Measurements from ENCODE around the gene DFFB.

The DFFB gene

GRCh38 chr1:3907621-3908165 lies 50.4 kb downstream of the DFFB start:
- no peak for DNase-seq (ENCODE audit: low spot score)
- no peak overlapping the region for H3K27ac ChIP-seq
- H3K4me3 ChIP-seq: no peak overlapping the region
- no peak for TF ChIP-seq CTCF (IDR thresholded peaks at IDR 0.05)

GRCh38 chr1:3908886-3909517 lies 51.7 kb downstream of the DFFB start:
- TF ChIP-seq CTCF (IDR thresholded peaks at IDR 0.05): no peak
- H3K4me3 ChIP-seq: no peak overlapping the region
- no peak for DNase-seq (ENCODE audit: low spot score)

GRCh38 chr1:3909615-3910014 lies 52.3 kb downstream of the DFFB start:
- Histone ChIP-seq H3K4me3 (no peak overlapping the region), H3K27ac (no peak overlapping the region)
- no peak for TF ChIP-seq CTCF (IDR thresholded peaks at IDR 0.05)
- DNase-seq (ENCODE audit: low spot score): no peak

More at GRCh38 chr1:3908886-3909517, 51.7 kb downstream of the DFFB start:
- H3K27ac ChIP-seq: no peak overlapping the region

- Histone ChIP-seq H3K27ac (no peak overlapping the region), H3K4me3 (no peak overlapping the region)
- TF ChIP-seq CTCF (IDR thresholded peaks at IDR 0.05): no peak
- DNase-seq (ENCODE audit: low spot score): no peak
Measured at GRCh38 chr1:3910049-3910731, 52.9 kb downstream of the DFFB start.

- DNase-seq (ENCODE audit: low spot score): no peak
Measured at GRCh38 chr1:3910857-3911845, 53.9 kb downstream of the DFFB start.

More at GRCh38 chr1:3910857-3911845, 53.9 kb downstream of the DFFB start:
- Histone ChIP-seq H3K27ac (no peak overlapping the region), H3K4me3 (peak overlapping the region; percentile 38)
- peak; percentile 29 for TF ChIP-seq CTCF (IDR thresholded peaks at IDR 0.05)
